Neural crest cell (in vitro differentiated cells): Measurements from ENCODE around the gene FSTL4. TPM values are rescaled to one million over a fixed set of nuclear protein-coding genes. Genes with fewer than 3 reads are reported as not detected.

Experiments used
- DNase-seq: peaks from one replicate; pipeline ENCODE4 v3.0.0; 2021; ENCODE audit warnings: low read depth, mixed read lengths, low spot score
- H3K27ac Mint-ChIP-seq: one replicate; pipeline ENCODE4 v1.8.0; 2021; ENCODE audit warnings: mild to moderate bottlenecking, mixed read lengths; ENCODE audit not compliant: unreplicated experiment
- H3K27me3 Mint-ChIP-seq: 2 replicates; pipeline ENCODE4 v1.8.0; 2021; ENCODE audit warnings: low read depth, mild to moderate bottlenecking, mixed read lengths
- H3K36me3 Mint-ChIP-seq: 2 replicates; pipeline ENCODE4 v1.8.0; 2021; ENCODE audit warnings: low read depth, mild to moderate bottlenecking, mixed read lengths
- H3K4me1 Mint-ChIP-seq: 2 replicates; pipeline ENCODE4 v1.8.0; 2021; ENCODE audit warnings: mixed read lengths
- H3K4me3 Mint-ChIP-seq: one replicate; pipeline ENCODE4 v1.8.0; 2021; ENCODE audit warnings: mild to moderate bottlenecking, mixed read lengths
- H3K9me3 Mint-ChIP-seq: 2 replicates; pipeline ENCODE4 v1.8.0; 2021; ENCODE audit warnings: mixed read lengths
- CTCF ChIP-seq: fragments of 200-600 bp; sonication (generic); conservative IDR thresholded peaks from 2 replicates; pipeline ENCODE4 v1.5.0; 2021; ENCODE audit warnings: antibody characterized with exemption, mild to moderate bottlenecking
- total RNA-seq: library from RNA; stranded (reverse); gene quantifications from 2 replicates; pipeline ENCODE4 v1.2.1, GENCODE V29; 2021

The FSTL4 gene
- total RNA-seq, 1 donor from 2014 or later, result 2.0 TPM

DNA sequence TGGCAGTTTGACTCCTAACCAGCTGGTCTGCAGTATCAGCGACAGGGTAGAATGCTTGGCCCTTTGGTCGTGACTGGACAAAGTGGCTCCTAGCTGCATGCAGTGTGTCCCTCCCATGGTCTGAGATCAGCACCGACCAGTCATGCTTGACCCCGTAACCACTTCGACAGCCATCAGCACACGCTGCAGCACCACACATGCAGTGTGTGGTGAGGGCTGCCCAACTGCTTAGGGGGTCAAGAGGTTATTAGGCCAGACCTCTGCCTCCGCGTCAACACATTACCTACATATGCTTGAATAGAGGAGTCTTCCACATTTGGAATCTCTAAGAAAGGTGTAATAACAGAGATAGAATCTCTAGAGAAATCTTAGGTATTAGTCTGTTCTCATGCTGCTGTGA, 139.1 kb downstream of the FSTL4 start:
- DNase-seq, result no peak
- Mint-ChIP-seq H3K4me3 (no peak overlapping the region), H3K27ac (no peak overlapping the region), H3K36me3 (no peaks in the 10 kb centered on the region), H3K4me1 (peaks cover 5% of the 10 kb centered on the region), H3K9me3 (no peaks in the 10 kb centered on the region), H3K27me3 (no peaks in the 10 kb centered on the region)
- TF ChIP-seq CTCF, result no peak

GRCh38 chr5:133472829-133473228, 139.5 kb downstream of the FSTL4 start:
- Mint-ChIP-seq H3K36me3 (no peaks in the 10 kb centered on the region), H3K4me1 (peaks cover 5% of the 10 kb centered on the region), H3K27me3 (no peaks in the 10 kb centered on the region), H3K4me3 (no peak overlapping the region), H3K9me3 (no peaks in the 10 kb centered on the region), H3K27ac (no peak overlapping the region)
- TF ChIP-seq CTCF, result no peak
- no peak for DNase-seq

- no peak overlapping the region for H3K27ac Mint-ChIP-seq
- no peak overlapping the region for H3K4me3 Mint-ChIP-seq
- H3K27me3 Mint-ChIP-seq, result no peaks in the 10 kb centered on the region
- DNase-seq, result no peak
- H3K36me3 Mint-ChIP-seq, result no peaks in the 10 kb centered on the region
- H3K9me3 Mint-ChIP-seq, result no peaks in the 10 kb centered on the region
- no peak for TF ChIP-seq CTCF
- peaks cover 5% of the 10 kb centered on the region for H3K4me1 Mint-ChIP-seq
Observed at GRCh38 chr5:133471699-133472098, 140.6 kb downstream of the FSTL4 start.

DNA sequence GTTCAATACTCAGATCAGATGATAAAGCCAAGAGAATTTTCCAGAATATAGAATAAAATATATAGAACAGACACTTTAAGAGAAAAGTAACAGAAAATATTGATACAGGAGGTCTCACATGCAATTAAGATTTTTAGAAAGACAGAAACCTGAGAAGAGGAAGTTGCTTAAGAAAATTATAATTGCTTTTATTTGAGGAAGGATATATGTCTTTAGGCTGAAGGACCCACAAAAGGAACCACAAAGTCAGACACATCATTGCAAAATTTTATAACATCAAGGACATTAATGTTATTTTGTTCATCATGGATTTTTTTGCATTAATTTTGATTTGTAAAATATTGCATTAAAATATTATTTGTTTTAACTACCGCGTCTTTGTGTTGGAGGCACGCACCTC, 141.5 kb downstream of the FSTL4 start:
- no peak for TF ChIP-seq CTCF
- no peaks in the 10 kb centered on the region for H3K36me3 Mint-ChIP-seq
- H3K4me1 Mint-ChIP-seq, result peaks cover 5% of the 10 kb centered on the region
- H3K27ac Mint-ChIP-seq, result no peak overlapping the region
- no peak overlapping the region for H3K4me3 Mint-ChIP-seq
- H3K27me3 Mint-ChIP-seq, result no peaks in the 10 kb centered on the region
- no peaks in the 10 kb centered on the region for H3K9me3 Mint-ChIP-seq
- no peak for DNase-seq

DNA sequence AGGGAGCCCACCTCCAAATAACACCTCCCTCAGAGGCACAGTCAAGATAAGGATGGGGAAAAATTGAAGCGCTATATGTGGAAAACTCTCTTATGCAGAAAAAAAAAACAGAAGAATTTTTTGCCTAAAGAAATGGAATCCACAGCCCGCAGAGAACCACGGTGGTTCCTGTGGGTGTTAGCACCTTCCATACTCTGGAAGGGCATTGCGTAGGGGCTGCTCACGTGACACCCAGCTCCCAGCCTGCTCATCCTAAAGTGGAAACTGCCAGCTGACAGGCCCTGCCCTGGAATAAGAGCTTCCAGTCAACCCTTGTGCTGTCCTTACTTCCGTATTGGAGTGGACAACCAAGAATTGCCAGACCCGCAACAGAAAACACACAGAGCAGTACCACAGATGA, 142.5 kb downstream of the FSTL4 start:
- Mint-ChIP-seq H3K9me3 (no peaks in the 10 kb centered on the region), H3K27me3 (no peaks in the 10 kb centered on the region), H3K4me3 (no peak overlapping the region), H3K36me3 (no peaks in the 10 kb centered on the region), H3K27ac (no peak overlapping the region), H3K4me1 (no peaks in the 10 kb centered on the region)
- TF ChIP-seq CTCF, result no peak
- no peak for DNase-seq

GRCh38 chr5:133469252-133469651, 143.1 kb downstream of the FSTL4 start:
- DNase-seq, result no peak
- Mint-ChIP-seq H3K9me3 (no peaks in the 10 kb centered on the region), H3K4me1 (no peaks in the 10 kb centered on the region), H3K27ac (no peak overlapping the region), H3K27me3 (no peaks in the 10 kb centered on the region), H3K4me3 (no peak overlapping the region), H3K36me3 (no peaks in the 10 kb centered on the region)
- no peak for TF ChIP-seq CTCF
